ENCODE measurements around the gene AGBL1.

The AGBL1 gene

GRCh38 chr15:86645925-86646500, 566.3 kb downstream of the AGBL1 start:
- DNase-seq (ENCODE audit: low spot score) = no peak

GRCh38 chr15:86647810-86648440, 568.3 kb downstream of the AGBL1 start:
- no peak for DNase-seq (ENCODE audit: low spot score)

GRCh38 chr15:86649277-86649676, 569.6 kb downstream of the AGBL1 start:
- DNase-seq (ENCODE audit: low spot score) = no peak

GRCh38 chr15:86650094-86650493, 570.4 kb downstream of the AGBL1 start:
- DNase-seq (ENCODE audit: low spot score) = peak; percentile 74

GRCh38 chr15:86653344-86654197, 573.9 kb downstream of the AGBL1 start:
- no peak for DNase-seq (ENCODE audit: low spot score)

- no peak for DNase-seq (ENCODE audit: low spot score)
Observed at GRCh38 chr15:86654501-86654900, 574.8 kb downstream of the AGBL1 start.

- no peak for DNase-seq (ENCODE audit: low spot score)
Observed at GRCh38 chr15:86657305-86657704, 577.6 kb downstream of the AGBL1 start.

- DNase-seq (ENCODE audit: low spot score) = no peak
Observed at GRCh38 chr15:86659724-86660411, 580.2 kb downstream of the AGBL1 start.

GRCh38 chr15:86661580-86661979, 581.9 kb downstream of the AGBL1 start:
- DNase-seq (ENCODE audit: low spot score) = no peak

GRCh38 chr15:86663304-86663703, 583.6 kb downstream of the AGBL1 start:
- no peak for DNase-seq (ENCODE audit: low spot score)

GRCh38 chr15:86663979-86664378, 584.3 kb downstream of the AGBL1 start:
- no peak for DNase-seq (ENCODE audit: low spot score)

GRCh38 chr15:86664581-86664980, 584.9 kb downstream of the AGBL1 start:
- no peak for DNase-seq (ENCODE audit: low spot score)

- no peak for DNase-seq (ENCODE audit: low spot score)
Observed at GRCh38 chr15:86676002-86676401, 596.3 kb downstream of the AGBL1 start.

GRCh38 chr15:86677278-86677677, 597.6 kb downstream of the AGBL1 start:
- no peak for DNase-seq (ENCODE audit: low spot score)

- DNase-seq (ENCODE audit: low spot score) = no peak
Observed at GRCh38 chr15:86685263-86685662, 605.6 kb downstream of the AGBL1 start.

GRCh38 chr15:86689006-86689405, 609.3 kb downstream of the AGBL1 start:
- no peak for DNase-seq (ENCODE audit: low spot score)

GRCh38 chr15:86690566-86690965, 610.9 kb downstream of the AGBL1 start:
- peak; percentile 4 for DNase-seq (ENCODE audit: low spot score)

GRCh38 chr15:86691091-86691663, 611.5 kb downstream of the AGBL1 start:
- DNase-seq (ENCODE audit: low spot score) = peak; percentile 25

GRCh38 chr15:86700864-86701610, 621.4 kb downstream of the AGBL1 start:
- no peak for DNase-seq (ENCODE audit: low spot score)

- DNase-seq (ENCODE audit: low spot score) = no peak
Observed at GRCh38 chr15:86701611-86701963, 621.9 kb downstream of the AGBL1 start.

- no peak for DNase-seq (ENCODE audit: low spot score)
Observed at GRCh38 chr15:86706813-86707212, 627.1 kb downstream of the AGBL1 start.

GRCh38 chr15:86711476-86711875, 631.8 kb downstream of the AGBL1 start:
- DNase-seq (ENCODE audit: low spot score) = no peak

Measured in NAMALWA (cell line).